Measurements from ENCODE around the gene MPPED2.

MPPED2 gene

GRCh38 chr11:30368394-30368793, 217.8 kb downstream of the MPPED2 start:
- no peak for TF ChIP-seq MAX (IDR thresholded peaks at IDR 0.05; ENCODE audit: low read depth, low read length)
- no peak for TF ChIP-seq MYC (IDR thresholded peaks at IDR 0.05; ENCODE audit: low read depth, low read length)
- TF ChIP-seq CTCF (IDR thresholded peaks at IDR 0.05; ENCODE audit: low read depth, low read length): no peak
- TF ChIP-seq POLR2A (IDR thresholded peaks at IDR 0.05; ENCODE audit: extremely low read depth, insufficient read length): no peak
- no peak overlapping the region for H3K4me3 ChIP-seq (ENCODE audit: low read depth, low read length)
- DNase-seq (ENCODE audit: low read depth): no peak

- DNase-seq (ENCODE audit: low read depth): no peak
- TF ChIP-seq POLR2A (IDR thresholded peaks at IDR 0.05; ENCODE audit: extremely low read depth, insufficient read length) (no peak), MAX (IDR thresholded peaks at IDR 0.05; ENCODE audit: low read depth, low read length) (no peak), MYC (IDR thresholded peaks at IDR 0.05; ENCODE audit: low read depth, low read length) (no peak), CTCF (IDR thresholded peaks at IDR 0.05; ENCODE audit: low read depth, low read length) (no peak)
- no peak overlapping the region for H3K4me3 ChIP-seq (ENCODE audit: low read depth, low read length)
Measured at GRCh38 chr11:30365793-30366517, 220.2 kb downstream of the MPPED2 start.

GRCh38 chr11:30364837-30365482, 221.2 kb downstream of the MPPED2 start:
- no peak overlapping the region for H3K4me3 ChIP-seq (ENCODE audit: low read depth, low read length)
- TF ChIP-seq CTCF (IDR thresholded peaks at IDR 0.05; ENCODE audit: low read depth, low read length) (no peak), MYC (IDR thresholded peaks at IDR 0.05; ENCODE audit: low read depth, low read length) (no peak), POLR2A (IDR thresholded peaks at IDR 0.05; ENCODE audit: extremely low read depth, insufficient read length) (no peak), MAX (IDR thresholded peaks at IDR 0.05; ENCODE audit: low read depth, low read length) (no peak)
- no peak for DNase-seq (ENCODE audit: low read depth)

- no peak overlapping the region for H3K4me3 ChIP-seq (ENCODE audit: low read depth, low read length)
- DNase-seq (ENCODE audit: low read depth): no peak
- TF ChIP-seq MAX (IDR thresholded peaks at IDR 0.05; ENCODE audit: low read depth, low read length) (no peak), CTCF (IDR thresholded peaks at IDR 0.05; ENCODE audit: low read depth, low read length) (no peak), MYC (IDR thresholded peaks at IDR 0.05; ENCODE audit: low read depth, low read length) (no peak), POLR2A (IDR thresholded peaks at IDR 0.05; ENCODE audit: extremely low read depth, insufficient read length) (no peak)
Measured at GRCh38 chr11:30364139-30364836, 221.9 kb downstream of the MPPED2 start.

- TF ChIP-seq CTCF (IDR thresholded peaks at IDR 0.05; ENCODE audit: low read depth, low read length): no peak
- TF ChIP-seq MYC (IDR thresholded peaks at IDR 0.05; ENCODE audit: low read depth, low read length): no peak
- TF ChIP-seq POLR2A (IDR thresholded peaks at IDR 0.05; ENCODE audit: extremely low read depth, insufficient read length): no peak
- TF ChIP-seq MAX (IDR thresholded peaks at IDR 0.05; ENCODE audit: low read depth, low read length): no peak
- no peak for DNase-seq (ENCODE audit: low read depth)
- no peak overlapping the region for H3K4me3 ChIP-seq (ENCODE audit: low read depth, low read length)
Measured at GRCh38 chr11:30360741-30361140, 225.4 kb downstream of the MPPED2 start.
